RWPE2 (cell line): ENCODE measurements around the gene CRACR2B.

Experiments
- ATAC-seq: fragments of 200-7000 bp; cut with Tn5 transposase; 3 replicates; pipeline ENCODE4 v1.9.1; 2021; ENCODE audit warnings: low read depth
- DNase-seq: peaks from one replicate; pipeline ENCODE4 v3.0.0-alpha.2; 2020; ENCODE audit warnings: low spot score
- H3K27ac ChIP-seq: fragments of 450-650 bp; 2 replicates; pipeline ENCODE4 v1.5.1; 2017; ENCODE audit warnings: mild to moderate bottlenecking; ENCODE audit not compliant: poor library complexity, severe bottlenecking
- H3K27me3 ChIP-seq: fragments of 250-450 bp; sonication (Bioruptor Pico); 2 replicates; pipeline ENCODE4 v1.5.1; 2021; ENCODE audit warnings: mild to moderate bottlenecking, moderate library complexity; ENCODE audit not compliant: insufficient read depth, poor library complexity, severe bottlenecking
- H3K36me3 ChIP-seq: fragments of 250-450 bp; sonication (Bioruptor Pico); 2 replicates; pipeline ENCODE4 v1.5.1; 2020; ENCODE audit warnings: low read depth, mild to moderate bottlenecking, moderate library complexity
- H3K4me1 ChIP-seq: fragments of 250-450 bp; sonication (Bioruptor Pico); 2 replicates; pipeline ENCODE4 v1.5.1; 2021; ENCODE audit warnings: mild to moderate bottlenecking, moderate library complexity; ENCODE audit not compliant: insufficient read depth, poor library complexity, severe bottlenecking
- H3K4me3 ChIP-seq: fragments of 250-450 bp; sonication (Bioruptor Pico); 2 replicates; pipeline ENCODE4 v1.5.1; 2021; ENCODE audit warnings: mild to moderate bottlenecking, moderate library complexity; ENCODE audit not compliant: severe bottlenecking
- H3K9me3 ChIP-seq: fragments of 250-450 bp; sonication (Bioruptor Pico); 2 replicates; pipeline ENCODE4 v1.5.1; 2021; ENCODE audit warnings: mild to moderate bottlenecking, moderate library complexity; ENCODE audit not compliant: severe bottlenecking
- CTCF ChIP-seq: fragments of 450-650 bp; IDR thresholded peaks from one replicate; pipeline ENCODE4 v1.5.1; 2017; ENCODE audit warnings: mild to moderate bottlenecking, moderate library complexity; ENCODE audit not compliant: poor library complexity, severe bottlenecking

The CRACR2B gene

GRCh38 chr11:839280-839623, 11.5 kb downstream of the CRACR2B start:
- H3K27me3 ChIP-seq = no peaks in the 10 kb centered on the region
- no peak for TF ChIP-seq CTCF
- ATAC-seq (no peak), DNase-seq (no peak)
- H3K9me3 ChIP-seq = no peaks in the 10 kb centered on the region
- H3K4me3 ChIP-seq = no peak overlapping the region
- peaks cover 56% of the 10 kb centered on the region for H3K36me3 ChIP-seq
- H3K4me1 ChIP-seq = peaks cover 13% of the 10 kb centered on the region
- peak overlapping the region; percentile 97 for H3K27ac ChIP-seq

- TF ChIP-seq CTCF = peak; percentile 18
- H3K27me3 ChIP-seq = no peaks in the 10 kb centered on the region
- H3K4me1 ChIP-seq = peaks cover 10% of the 10 kb centered on the region
- H3K9me3 ChIP-seq = no peaks in the 10 kb centered on the region
- ATAC-seq = no peak
- no peak overlapping the region for H3K4me3 ChIP-seq
- DNase-seq = no peak
- H3K27ac ChIP-seq = peak overlapping the region; percentile 97
- H3K36me3 ChIP-seq = peaks cover 56% of the 10 kb centered on the region
Measured at GRCh38 chr11:839875-840617, 12.3 kb downstream of the CRACR2B start.

DNA sequence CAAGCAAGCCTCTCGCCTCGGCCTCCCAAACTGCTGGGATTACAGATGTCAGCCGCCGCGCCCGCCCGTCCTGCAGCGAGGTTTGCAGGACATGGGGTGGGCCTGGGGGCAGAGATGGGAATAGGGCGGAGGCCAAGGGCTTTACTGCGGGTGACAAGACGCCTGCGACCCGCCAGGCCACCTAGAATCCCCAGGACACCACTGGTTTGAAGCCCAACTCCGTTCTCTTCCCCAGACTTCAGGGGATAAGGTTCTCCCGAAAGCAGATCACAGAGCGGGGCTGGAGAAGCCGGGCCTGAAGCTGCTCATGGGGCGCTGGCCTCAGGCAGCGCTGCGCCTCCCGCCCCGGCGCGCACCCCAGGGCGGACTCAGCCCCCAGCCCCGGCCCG, 14.3 kb downstream of the CRACR2B start:
- DNase-seq (no peak), ATAC-seq (no peak; the same call in 2 of the 3 replicates)
- peaks cover 24% of the 10 kb centered on the region for H3K4me1 ChIP-seq

DNA sequence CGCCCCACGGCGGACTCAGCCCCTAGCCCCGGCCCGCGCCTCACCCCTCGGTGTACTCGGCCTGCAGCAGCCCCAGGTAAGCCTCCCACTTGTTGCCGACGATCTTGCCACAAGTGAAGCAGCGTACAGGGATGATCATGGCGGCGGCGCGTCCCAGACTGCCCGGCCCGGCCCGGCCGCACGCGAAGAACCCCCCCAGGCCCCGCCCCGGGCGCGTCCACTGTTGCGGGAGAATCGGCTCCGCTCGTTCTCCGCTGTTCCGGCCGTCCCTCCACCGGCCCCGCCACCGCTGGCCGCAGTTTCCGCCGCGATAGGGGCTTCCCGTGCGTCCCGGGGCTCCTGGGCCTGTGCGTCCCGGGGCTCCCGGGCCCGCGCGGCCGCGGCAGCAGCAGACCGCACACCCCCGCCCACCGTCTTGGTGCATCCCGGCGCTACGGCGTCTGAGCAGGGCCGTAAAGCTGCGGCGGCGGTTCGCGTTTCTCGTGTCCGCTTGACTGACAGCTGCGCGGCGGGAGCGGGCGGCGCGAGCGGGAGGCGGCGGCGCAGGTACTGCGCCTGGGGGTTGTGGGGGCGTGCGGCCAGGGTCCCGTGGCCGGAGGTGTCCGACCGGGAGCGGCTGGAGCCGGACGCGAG, 14.8 kb downstream of the CRACR2B start, which contains the start of the genes POLR2L and TSPAN4:
TSS of gene POLR2L (minus strand) at position 160 of the 633 bp plus-strand sequence. CDS start at position 139, 21 bp downstream.
TSS of gene TSPAN4 (plus strand) at position 483 of the 633 bp plus-strand sequence. CDS start 7,453 bp downstream, outside the sequence.
- peak; percentile 13 for ATAC-seq
- H3K4me1 ChIP-seq = peaks cover 24% of the 10 kb centered on the region

More for the DNA sequence above, 14.3 kb downstream of the CRACR2B start:
- no peak for TF ChIP-seq CTCF
- Histone ChIP-seq H3K9me3 (no peaks in the 10 kb centered on the region), H3K27me3 (no peaks in the 10 kb centered on the region), H3K27ac (peak overlapping the region; percentile 97), H3K4me3 (peak overlapping the region; percentile 58), H3K36me3 (peaks cover 44% of the 10 kb centered on the region)

More for the DNA sequence above, 14.8 kb downstream of the CRACR2B start, which contains the start of the genes POLR2L and TSPAN4:
- Histone ChIP-seq H3K36me3 (peaks cover 39% of the 10 kb centered on the region), H3K9me3 (no peaks in the 10 kb centered on the region), H3K27me3 (no peaks in the 10 kb centered on the region), H3K4me3 (peak within 1 kb of the TSS; percentile 58), H3K27ac (peak within 1 kb of the TSS; percentile 97)
- no peak for TF ChIP-seq CTCF
- peak; percentile 93 for DNase-seq
